Hematopoietic multipotent progenitor cell (in vitro differentiated cells): Measurements from ENCODE around the gene TMEM119. TPM values are rescaled to one million over a fixed set of nuclear protein-coding genes. Genes with fewer than 3 reads are reported as not detected.

Experiments
- DNase-seq, 3 donors: peaks; one replicate each; pipeline ENCODE4 v3.0.0-alpha.2; 2011 to 2015; ENCODE audit warnings: low read depth in 2 of 3, low spot score in 2 of 3
- total RNA-seq: library from RNA; depleted of rRNA; stranded (reverse); fragments of >200 nt; gene quantifications from one replicate; pipeline ENCODE4 v1.2.3, GENCODE V29; 2012

Gene TMEM119
- total RNA-seq, 1 donor, result under 0.01 TPM

DNA sequence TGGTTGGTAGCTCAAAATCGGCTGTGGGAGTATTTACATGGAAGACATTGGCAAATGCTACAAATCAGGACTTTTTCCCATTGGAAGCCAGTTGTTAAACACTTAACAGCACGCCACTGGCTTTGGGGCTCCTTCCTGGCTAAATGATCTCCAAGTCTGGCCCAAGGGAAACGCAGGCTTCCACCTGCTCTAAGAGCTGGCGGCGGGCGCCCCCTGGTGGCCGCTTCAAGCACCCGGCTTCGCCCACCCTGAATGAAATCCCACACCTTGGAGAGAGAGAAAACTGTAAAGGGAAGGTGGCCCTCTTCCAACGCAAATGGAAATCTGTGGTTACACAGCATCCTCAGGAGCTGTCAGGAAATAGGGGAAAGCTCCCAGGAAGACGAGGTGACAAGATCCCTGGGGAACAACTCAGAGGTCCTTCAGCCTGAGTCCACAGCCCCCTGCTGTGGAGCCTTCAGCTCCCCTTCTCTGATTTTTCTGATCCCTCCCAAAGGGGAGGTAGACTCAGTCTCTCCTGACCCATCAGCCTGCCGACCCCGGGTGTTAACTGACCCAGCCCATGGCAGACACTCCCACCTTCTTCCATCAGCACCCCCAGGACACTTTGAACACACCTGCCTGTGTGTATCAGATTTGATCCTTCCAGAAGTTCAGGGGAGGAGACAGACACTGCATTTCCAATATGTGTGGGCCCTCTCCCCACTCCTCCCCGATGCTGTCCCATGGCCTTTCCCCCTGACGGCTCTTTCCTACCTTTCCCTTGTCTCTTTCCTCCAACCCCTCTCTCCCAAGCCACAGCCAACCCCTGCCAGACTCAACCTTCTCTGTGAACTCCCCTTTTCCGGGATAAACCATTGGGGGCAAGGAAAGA lies 20.4 kb upstream of the TMEM119 start:
- DNase-seq, result peak; percentile 73 to 81 (median 76)

DNA sequence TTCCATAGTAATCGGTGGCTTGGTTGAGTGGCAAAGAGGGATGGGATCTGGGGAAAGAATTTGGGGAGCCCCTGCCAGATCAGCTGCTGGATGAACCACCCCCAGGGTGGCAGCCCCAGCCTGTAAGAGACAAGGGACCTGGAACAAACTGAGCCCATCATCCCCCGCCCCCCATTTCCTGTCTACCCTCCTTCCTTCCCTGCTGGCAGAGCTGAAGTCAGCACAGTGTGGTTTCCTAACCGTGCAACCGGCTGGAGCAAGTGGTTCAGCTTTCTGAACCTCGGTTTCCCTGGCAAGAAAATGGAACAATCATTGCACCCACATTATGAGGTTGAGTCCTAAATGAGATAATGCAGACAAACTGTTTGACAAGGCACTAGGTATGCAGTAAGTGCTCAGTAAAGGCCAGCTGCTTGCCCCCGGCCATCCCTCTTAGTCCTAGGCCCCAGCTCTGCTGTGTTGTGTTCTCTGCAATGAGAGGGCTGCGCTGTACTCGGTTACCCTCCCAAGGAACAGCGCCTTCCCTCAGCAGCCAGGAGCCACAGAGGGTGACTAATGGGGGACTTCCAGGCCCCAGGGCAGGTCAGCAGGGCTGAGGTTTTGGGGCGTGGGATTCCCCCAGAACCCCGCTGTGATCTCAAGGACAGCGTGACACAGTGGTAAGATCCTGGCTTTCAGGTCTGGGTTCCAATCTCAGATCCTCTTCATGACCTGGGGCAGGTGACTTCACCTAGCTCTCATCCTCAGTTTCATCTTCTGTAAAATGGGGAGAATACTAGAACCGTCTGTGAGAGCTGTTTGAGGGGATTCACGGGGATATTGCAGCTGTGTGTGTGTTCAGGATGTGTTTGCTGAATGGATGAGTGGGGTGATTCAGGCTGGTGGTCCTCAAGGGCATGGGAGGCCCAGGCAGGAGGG lies 19.3 kb upstream of the TMEM119 start:
- peak; percentile 54 to 82 (median 63) for DNase-seq

DNA sequence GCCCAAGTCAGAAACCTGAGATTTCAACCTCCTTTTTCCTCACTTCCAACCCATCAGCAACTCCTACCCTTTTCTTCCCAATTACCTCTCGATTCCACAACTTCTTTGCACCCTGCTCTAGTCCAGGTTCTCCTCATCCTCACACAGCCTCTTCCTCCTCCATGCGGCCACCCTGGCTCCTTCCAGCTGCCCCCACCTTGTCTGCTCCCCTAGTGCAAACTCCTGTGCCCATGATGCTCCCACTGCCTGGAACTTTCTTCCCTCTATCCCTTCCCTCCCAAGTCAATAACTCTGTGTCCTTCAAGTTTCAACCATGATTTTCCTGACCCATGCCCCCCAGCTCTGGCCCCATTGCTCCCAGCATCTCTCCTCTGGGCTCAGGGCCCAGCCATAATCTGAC lies 18.5 kb upstream of the TMEM119 start:
- DNase-seq, result no peak

DNA sequence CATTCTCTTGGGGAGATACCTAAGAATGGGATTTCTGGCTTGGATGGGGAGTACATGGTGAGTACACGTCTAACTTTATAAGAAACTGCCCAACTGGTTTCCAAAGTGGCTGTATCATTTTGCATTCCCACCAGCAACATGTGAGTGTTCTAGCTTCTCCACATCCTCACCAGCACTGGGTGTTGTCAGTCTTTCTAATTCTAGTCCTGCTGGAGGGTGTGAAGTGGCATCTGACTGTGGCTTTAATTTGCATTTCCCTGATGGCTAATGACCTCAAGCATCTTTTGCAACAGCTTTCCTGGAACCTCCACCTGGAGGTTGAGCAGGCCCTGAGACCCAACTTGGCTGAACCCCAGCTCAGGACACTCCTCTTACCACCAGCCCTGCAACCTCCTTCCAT lies 18.0 kb upstream of the TMEM119 start:
- no peak for DNase-seq

DNA sequence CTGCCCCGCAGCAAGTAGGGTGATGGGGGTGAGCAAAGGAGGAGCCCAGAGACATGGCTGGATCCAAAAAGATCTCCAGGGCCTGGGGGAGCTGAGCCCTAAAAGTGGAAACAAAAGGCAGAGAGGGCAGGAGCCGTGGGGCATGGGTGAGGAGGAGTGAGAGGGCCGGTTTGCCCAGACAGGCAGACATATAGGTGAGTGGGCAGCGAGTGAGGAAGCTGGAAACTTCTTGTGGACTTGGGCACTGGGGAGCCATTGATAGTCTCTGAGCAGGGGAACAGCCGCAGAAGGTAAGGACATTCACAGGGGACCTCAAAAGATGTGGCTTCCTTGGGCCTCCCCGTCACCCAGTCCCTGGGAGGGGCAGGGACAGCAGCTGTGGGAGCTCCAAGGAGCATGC lies 16.8 kb upstream of the TMEM119 start:
- no peak for DNase-seq

DNA sequence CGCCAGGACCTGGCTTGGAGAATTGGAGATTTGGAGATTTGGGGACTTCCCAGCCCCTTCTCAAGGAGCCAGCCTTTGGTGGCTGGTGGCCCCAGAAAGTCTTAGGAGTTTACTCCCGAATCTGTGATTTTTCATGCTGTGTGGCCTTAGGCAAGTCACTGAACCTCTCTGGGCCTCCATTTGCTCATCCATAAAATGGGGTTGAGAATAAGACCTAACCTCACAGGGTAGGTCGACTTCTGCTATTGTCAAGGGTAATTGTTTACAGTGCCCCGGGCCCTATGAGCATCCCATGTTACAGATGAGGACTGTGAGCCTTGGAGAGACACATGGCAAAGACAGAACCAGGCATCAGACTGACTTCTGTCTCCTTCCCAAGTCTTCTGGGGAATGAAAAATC lies 16.2 kb upstream of the TMEM119 start:
- no peak for DNase-seq

DNA sequence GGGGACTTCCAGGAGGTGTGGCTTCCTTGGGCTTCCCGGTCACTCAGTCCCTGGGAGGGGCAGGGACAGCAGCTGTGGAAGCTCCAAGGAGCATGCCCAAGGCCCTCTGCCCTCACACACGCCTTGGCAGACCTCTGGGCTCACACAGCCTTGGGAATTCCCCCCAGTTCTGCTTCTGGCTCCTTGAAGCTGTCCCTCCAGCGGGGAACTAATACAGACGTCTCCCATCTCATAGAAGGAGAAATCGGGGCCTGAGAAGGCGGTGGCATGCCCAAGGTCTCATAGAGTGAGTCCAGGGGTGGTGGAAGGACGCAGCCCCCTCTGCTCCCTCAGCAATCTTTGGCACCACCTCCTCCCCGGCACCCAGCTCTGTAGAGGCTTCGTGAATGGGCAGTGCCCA lies 15.7 kb upstream of the TMEM119 start:
- DNase-seq, result no peak

DNA sequence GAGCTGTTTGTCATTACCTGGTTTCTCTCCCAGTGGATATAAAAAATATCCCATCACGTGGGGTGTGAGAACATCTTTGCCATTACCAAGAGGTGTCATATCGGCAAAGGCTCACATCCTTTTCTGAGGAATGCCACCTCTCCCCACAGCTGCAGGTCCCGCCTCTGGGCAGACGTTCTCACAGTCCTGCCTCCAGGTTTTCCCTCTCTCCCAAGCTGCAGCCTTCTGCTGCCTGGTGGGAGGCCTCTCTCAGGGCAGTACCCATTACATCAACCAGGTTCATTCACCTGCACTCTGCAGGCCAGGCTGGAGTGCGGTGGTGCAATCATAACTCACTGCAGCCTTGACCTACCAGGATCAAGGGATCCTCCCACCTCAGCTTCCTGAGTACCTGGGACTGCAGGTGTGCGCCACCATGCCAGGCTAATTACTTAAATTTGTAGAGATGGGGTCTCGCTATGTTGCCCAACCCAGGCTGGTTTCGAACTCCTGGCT lies 15.0 kb upstream of the TMEM119 start:
- no peak for DNase-seq

DNA sequence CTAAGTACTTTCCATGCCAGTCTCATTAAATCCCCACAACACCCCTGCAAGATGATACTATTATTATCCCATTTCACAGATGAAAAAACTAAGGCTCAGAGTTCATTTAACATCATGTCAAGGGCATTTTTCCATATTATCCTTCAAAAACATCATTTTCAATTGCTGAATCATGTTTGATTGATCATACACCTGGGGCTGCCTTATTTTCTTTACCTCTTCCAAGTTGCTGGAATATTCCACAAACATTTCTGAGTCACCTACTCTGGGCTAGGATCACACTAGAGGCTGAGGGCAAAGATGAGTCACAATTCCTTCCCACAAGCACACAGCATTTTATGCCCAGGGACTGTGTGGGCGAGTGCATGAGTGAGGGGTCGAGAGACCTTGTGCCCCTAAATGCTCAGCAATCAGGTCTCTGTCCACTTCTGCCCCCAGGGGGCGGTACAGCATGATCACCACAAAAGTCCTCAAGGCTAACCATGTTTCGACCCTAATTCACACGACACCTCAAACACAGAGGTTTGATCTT lies 14.1 kb upstream of the TMEM119 start:
- peak in 1 of 3 donors; percentile 74 for DNase-seq

DNA sequence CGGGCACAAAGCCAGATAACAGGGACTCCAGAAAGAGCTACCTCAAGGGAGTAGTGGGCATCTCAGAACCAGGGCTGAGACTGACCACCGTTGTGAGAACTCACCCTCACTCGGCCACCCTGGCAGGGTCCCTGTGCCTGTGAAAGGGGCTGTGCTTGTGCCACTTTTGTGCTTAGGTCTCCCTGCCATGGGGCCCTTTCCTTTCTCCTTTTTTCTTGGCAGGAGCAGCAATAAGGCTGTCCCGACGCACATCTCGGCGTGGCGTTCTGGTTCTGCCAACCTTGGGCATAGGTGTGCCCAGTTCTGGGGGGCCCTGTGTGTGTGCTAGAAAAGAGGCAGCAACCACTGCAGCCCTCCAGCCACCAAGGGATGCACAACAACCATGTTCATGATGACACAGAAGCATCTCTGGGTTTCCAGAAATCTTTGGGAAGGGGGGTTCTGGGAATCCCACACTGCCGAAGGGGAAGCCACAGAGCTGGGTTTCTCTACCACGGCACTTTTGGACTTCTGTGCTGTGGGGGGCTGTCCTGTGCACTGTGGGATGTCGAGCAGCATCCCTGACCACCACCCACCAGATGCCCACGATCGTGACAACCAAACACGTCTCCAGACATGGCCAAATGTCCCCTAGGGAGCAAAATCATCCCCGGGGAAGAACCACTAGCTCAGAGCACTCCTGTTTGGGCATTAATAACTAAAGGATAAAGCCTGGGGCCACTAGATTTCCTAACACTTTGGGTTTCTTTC lies 13.1 kb upstream of the TMEM119 start:
- DNase-seq, result no peak

DNA sequence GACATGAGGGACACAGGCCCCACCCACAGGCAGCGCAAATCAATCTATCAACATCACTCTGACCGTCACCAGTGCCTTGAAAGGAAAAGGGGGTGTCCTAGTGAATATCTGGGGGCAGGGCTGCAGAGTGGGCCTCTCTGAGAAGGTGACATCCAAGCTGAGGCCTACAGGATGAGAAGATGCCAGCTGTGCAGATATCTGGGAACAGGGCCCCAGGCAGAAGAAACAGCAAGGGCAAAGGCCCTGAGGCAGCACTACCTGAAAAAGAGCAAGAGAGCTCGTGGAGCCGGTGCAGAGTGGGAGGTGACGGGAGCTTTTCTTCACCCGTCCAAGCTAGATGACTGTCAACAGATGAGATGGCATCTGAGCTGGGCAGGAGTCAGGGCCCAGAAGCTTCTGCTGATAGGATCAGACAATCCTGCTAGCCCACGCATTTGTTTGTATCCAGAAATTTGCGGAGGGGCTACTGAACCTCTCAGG lies 12.5 kb upstream of the TMEM119 start:
- DNase-seq, result no peak

DNA sequence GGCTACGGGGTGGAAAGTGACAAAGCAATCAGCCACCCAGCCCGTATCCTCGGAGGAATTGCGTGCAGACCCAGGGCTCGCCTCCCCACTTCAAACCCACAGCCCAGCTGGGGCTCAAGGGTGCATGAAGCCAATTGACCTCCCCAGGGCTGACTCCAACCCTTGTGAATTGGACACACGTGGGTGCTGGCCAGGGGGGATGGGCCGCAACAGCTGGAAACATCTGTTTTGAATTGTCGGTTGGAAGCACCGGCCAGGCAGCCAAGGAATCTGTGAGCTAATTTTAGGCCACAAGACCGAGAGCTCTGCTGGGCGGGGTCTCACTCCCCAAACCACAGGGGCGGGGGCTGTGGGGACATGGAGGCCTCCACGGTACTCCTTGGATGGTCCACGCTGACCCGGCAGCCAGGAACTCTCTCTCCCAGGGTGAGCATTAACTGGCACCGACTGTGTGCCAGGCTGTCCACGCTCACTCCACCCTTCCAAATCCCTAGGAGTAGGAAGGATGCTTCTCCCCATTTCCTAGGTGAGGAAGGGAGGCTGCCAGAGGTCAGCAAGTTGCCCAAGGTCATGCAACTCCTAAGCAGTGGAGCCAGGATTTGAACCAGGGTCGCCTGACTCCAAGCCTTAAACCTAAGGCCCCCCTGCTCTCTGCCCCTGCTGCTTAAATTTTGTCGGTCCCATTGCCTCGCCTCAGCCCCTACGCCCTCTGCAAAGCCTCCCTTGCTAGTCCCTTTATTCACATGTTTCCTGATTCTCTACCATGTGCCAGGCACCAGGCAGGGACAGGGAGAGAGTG lies 11.9 kb upstream of the TMEM119 start:
- DNase-seq, result peak in 1 of 3 donors; percentile 80

DNA sequence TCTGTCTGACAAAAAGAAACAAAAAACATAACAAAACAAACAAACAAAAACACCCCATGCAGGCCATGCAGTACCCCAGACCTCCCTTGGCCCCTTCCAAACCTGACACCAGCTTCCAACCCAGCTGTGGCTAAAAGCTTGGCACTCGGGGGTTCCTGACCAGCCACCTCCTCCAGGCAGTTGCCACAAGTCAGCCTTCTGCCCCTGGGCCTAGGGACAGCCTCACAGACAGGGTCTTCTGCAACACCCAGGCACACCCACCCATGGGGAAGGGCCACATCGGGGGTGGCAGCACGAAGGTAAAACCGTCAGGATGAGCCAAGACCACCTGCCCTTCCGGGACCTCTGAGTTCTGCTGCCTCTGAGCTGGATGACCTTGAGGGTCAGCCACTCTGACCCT lies 10.7 kb upstream of the TMEM119 start:
- no peak for DNase-seq

DNA sequence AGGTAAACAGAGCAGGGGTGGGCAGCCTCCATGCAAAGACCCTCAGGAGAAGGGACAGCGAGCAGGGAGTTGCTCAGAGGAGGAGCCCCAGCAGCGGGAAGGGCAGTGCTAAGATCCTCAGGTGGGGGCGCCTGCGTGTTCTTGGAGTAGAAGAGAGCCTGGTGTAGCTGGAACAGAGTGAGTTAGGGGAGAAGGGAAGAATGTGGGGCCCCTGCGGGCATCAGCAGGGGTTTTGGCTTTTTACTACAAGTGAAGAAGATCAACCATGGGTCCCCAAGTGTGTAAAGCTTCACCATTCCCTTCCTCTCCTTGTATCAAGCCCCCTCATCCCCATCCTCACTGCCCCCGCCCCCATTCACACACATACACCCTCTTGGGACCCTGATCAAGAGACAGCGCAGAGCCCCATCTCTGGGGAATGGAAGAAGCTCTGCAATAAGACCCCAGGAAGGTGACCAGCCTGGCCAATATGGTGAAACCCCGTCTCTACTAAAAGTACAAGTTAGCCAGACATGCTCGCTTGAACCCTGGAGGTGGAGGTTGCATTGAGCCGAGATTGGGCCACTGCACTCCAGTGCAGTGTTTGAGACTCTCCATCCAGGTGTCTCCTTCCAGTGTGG lies 10.2 kb upstream of the TMEM119 start:
- no peak for DNase-seq

DNA sequence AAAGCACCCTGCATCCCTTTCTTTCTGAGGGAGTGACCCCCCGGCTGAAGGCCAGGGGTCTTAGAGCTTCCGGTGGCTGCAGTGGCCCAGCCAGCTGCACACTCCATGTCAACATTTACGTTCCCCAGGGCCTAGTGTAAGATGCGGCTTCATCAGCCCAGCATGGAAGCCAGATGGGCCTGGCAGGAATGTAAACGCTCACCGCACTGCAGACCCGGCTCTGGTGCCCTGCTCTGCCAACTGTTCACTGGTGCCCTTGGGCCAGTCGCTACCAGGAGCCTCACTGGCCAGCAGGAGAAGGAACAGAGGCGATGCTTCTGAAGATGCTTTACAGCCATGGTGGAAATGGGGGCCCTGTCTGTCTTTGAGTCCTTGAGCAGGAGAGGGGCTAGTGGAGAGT lies 8.6 kb upstream of the TMEM119 start:
- no peak for DNase-seq

DNA sequence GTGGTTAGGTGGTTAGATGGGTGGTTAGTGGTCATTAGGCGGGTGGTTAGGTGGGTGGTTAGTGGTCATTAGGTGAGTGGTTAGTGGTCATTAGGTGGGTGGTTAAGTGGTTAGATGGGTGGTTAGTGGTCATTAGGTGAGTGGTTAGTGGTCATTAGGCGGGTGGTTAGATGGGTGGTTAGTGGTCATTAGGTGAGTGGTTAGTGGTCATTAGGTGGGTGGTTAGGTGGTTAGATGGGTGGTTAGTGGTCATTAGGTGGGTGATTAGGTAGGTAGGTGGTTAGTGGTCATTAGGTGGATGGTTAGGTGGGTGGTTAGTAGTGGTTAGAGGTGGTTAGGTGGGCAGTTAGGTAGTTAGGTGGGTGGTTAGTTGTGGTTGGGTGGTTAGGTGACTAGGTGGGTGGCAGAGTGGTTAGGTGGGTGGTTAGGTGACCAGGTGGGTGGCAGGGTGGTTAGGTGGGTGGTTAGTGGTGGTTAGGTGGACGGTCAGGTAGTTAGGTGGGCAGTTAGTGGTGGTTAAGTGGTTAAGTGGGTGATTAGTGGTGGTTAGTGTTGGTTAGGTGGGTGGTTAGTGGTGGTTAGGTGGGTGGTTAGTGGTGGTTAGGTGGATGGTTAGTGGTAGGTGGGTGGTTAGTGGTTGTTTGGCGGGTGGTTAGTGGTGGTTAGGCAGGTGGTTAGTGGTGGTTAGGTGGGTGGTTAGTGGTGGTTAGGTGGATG lies 8.0 kb upstream of the TMEM119 start:
- DNase-seq, result no peak

DNA sequence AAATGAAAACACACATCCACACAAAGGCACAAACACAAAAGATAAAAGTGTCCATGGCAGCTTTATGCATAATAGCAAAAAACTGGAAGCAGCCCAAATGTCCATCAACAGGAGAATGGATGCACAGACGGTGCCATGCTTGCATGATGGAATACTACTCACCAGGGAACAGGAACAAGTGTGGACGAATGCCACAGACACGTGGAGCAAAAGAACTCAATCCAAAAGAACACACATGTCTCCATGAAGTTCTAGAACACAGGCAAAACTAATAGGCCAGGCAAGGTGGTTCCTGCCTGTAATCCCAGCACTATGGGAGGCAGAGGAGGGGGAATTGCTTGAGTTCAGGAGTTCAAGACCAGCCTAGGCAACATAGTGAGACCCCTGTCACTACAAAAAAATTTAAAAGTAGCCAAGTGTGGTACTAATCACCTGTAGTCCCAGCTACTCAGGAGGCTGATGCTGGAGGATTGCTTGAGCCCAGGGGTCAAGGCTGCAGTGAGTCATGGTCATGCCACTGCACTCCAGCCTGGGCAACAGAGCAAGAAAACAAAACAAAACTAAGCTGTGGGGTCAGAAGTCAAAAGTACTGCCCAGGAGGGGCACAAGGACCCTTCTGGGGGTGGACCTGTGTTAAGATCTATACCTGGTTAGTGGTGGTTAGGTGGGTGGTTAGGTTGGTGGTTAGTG lies 7.3 kb upstream of the TMEM119 start:
- DNase-seq, result peak in 1 of 3 donors; percentile 23
